GM23338 (cell line): ENCODE data around the gene MS4A12. TPM values are rescaled to one million over a fixed set of nuclear protein-coding genes. Genes with fewer than 3 reads are reported as not detected.
"Not testable (repeated sequence)": the region's sequence is repeated elsewhere in the genome, so short reads cannot be mapped to it uniquely, and the experiment has no call there.

Experiments
- ATAC-seq: fragments of 200-7000 bp; cut with Tn5 transposase; 3 replicates; pipeline ENCODE4 v1.9.1; 2020
- DNase-seq: peaks from one replicate; pipeline ENCODE4 v3.0.0-alpha.2; 2015; ENCODE audit warnings: low spot score
- H2AFZ ChIP-seq: fragments of 200-600 bp; sonication (generic); 2 replicates; pipeline ENCODE4 v1.8.0; 2016; ENCODE audit warnings: antibody characterized with exemption, mild to moderate bottlenecking, moderate library complexity
- H3F3A ChIP-seq: fragments of 200-600 bp; sonication (generic); replicated peaks from 2 replicates; pipeline ENCODE4 v1.8.0; 2017; ENCODE audit warnings: antibody characterized with exemption, mixed run types, low read depth
- H3K27ac ChIP-seq: fragments of 200-600 bp; sonication (generic); 2 replicates; pipeline ENCODE4 v1.6.1; 2016; ENCODE audit warnings: low read depth
- H3K27me3 ChIP-seq: fragments of 200-600 bp; sonication (generic); 2 replicates; pipeline ENCODE4 v1.8.0; 2016; ENCODE audit warnings: mild to moderate bottlenecking, mixed run types, moderate library complexity; ENCODE audit not compliant: insufficient read depth
- H3K36me3 ChIP-seq: fragments of 200-600 bp; sonication (generic); 2 replicates; pipeline ENCODE4 v1.8.0; 2016; ENCODE audit warnings: mild to moderate bottlenecking; ENCODE audit not compliant: insufficient read depth
- H3K4me1 ChIP-seq: fragments of 200-600 bp; sonication (generic); 2 replicates; pipeline ENCODE4 v1.8.0; 2016; ENCODE audit warnings: mild to moderate bottlenecking, moderate library complexity; ENCODE audit not compliant: insufficient read depth
- H3K4me2 ChIP-seq: fragments of 200-600 bp; sonication (generic); 2 replicates; pipeline ENCODE4 v1.7.1; 2017; ENCODE audit warnings: mixed run types
- H3K4me3 ChIP-seq: fragments of 200-600 bp; sonication (generic); 2 replicates; pipeline ENCODE4 v1.6.1; 2016; ENCODE audit warnings: mixed run types
- H3K79me2 ChIP-seq: fragments of 200-600 bp; sonication (generic); replicated peaks from 2 replicates; pipeline ENCODE4 v1.8.0; 2017; ENCODE audit warnings: mild to moderate bottlenecking; ENCODE audit not compliant: insufficient read depth
- H3K9me2 ChIP-seq: fragments of 200-600 bp; sonication (generic); 2 replicates; pipeline ENCODE4 v1.8.0; 2017; ENCODE audit not compliant: insufficient read depth
- H4K20me1 ChIP-seq: fragments of 200-600 bp; sonication (generic); replicated peaks from 2 replicates; pipeline ENCODE4 v1.8.0; 2017; ENCODE audit warnings: mild to moderate bottlenecking; ENCODE audit not compliant: insufficient read depth
- H3K27ac Mint-ChIP-seq: 2 replicates; pipeline ENCODE4 v1.8.0; 2020; ENCODE audit warnings: inconsistent platforms, mild to moderate bottlenecking, moderate library complexity, mixed read lengths
- H3K27me3 Mint-ChIP-seq: 3 replicates; pipeline ENCODE4 v1.8.0; 2022; ENCODE audit warnings: low read depth, mild to moderate bottlenecking, moderate library complexity, mixed read lengths, inconsistent platforms; ENCODE audit not compliant: insufficient read depth, poor library complexity
- H3K36me3 Mint-ChIP-seq: 3 replicates; pipeline ENCODE4 v1.8.0; 2021; ENCODE audit warnings: low read depth, mild to moderate bottlenecking, inconsistent platforms, moderate library complexity, mixed read lengths
- H3K4me1 Mint-ChIP-seq: 3 replicates; pipeline ENCODE4 v1.8.0; 2020; ENCODE audit warnings: mild to moderate bottlenecking, inconsistent platforms, mixed read lengths
- H3K4me3 Mint-ChIP-seq: 3 replicates; pipeline ENCODE4 v1.8.0; 2021; ENCODE audit warnings: moderate library complexity, mild to moderate bottlenecking, inconsistent platforms, mixed read lengths
- H3K9me3 Mint-ChIP-seq: 3 replicates; pipeline ENCODE4 v1.8.0; 2020; ENCODE audit warnings: moderate library complexity, mild to moderate bottlenecking, inconsistent platforms, mixed read lengths
- CREB1 ChIP-seq: fragments of 250-450 bp; sonication (Bioruptor Pico); IDR thresholded peaks from 2 replicates; pipeline ENCODE4 v1.5.0; 2020; ENCODE audit warnings: low read depth, mild to moderate bottlenecking, moderate library complexity
- CTCF ChIP-seq, 2 experiments: fragments of 200-600 bp in 1 of 2; sonication (generic) in 1 of 2; conservative IDR thresholded peaks; 2 replicates each; pipeline versions ENCODE4 v1.5.1 to v1.6.1; 2016 to 2017; ENCODE audit warnings: antibody characterized with exemption in 2 of 2, low read depth in 2 of 2, mild to moderate bottlenecking in 2 of 2, moderate library complexity in 1 of 2
- ETS1 ChIP-seq: IDR thresholded peaks from 2 replicates; pipeline ENCODE4 v1.6.1; 2016; ENCODE audit warnings: antibody characterized with exemption
- EZH2phosphoT487 ChIP-seq: fragments of 200-600 bp; sonication (generic); IDR thresholded peaks from one replicate; pipeline ENCODE4 v1.8.1; 2018; ENCODE audit warnings: antibody characterized with exemption; ENCODE audit not compliant: unreplicated experiment
- JUNB ChIP-seq: IDR thresholded peaks from one replicate; pipeline ENCODE4 v1.6.1; 2016; ENCODE audit warnings: antibody characterized with exemption; ENCODE audit not compliant: unreplicated experiment
- NANOG ChIP-seq: IDR thresholded peaks from 2 replicates; pipeline ENCODE4 v1.6.1; 2016; ENCODE audit warnings: antibody characterized with exemption, borderline replicate concordance
- POLR2AphosphoS5 ChIP-seq: IDR thresholded peaks from 2 replicates; pipeline ENCODE4 v1.6.1; 2016; ENCODE audit warnings: antibody characterized with exemption, low read depth
- REST ChIP-seq: IDR thresholded peaks from one replicate; pipeline ENCODE4 v1.6.1; 2018; ENCODE audit warnings: antibody characterized with exemption; ENCODE audit not compliant: unreplicated experiment
- STAT1 ChIP-seq: IDR thresholded peaks from one replicate; pipeline ENCODE4 v1.6.1; 2016; ENCODE audit warnings: antibody characterized with exemption; ENCODE audit not compliant: unreplicated experiment
- ZNF331 ChIP-seq: fragments of 250-450 bp; sonication (Bioruptor Pico); IDR thresholded peaks from 2 replicates; pipeline ENCODE4 v1.5.0; 2020; ENCODE audit warnings: low read depth, mild to moderate bottlenecking, moderate library complexity
- polyA plus RNA-seq: library from polyadenylated mRNA; unstranded; fragments of >200 nt; fragmentation: Nextera tagmentation; extraction: Ambion mirVana; gene quantifications from 2 replicates; pipeline ENCODE4 v1.2.1, GENCODE V29; 2016
- total RNA-seq: library from RNA; depleted of rRNA; stranded (reverse); fragments of >200 nt; shearing (Covaris generic); gene quantifications from 2 replicates; pipeline ENCODE4 v1.2.3, GENCODE V29; 2014

Gene MS4A12
- total and polyA plus RNA-seq, 2 experiments from 2014 or later, result 0.21 to 0.34 TPM

GRCh38 chr11:60451185-60451584 is 41.4 kb upstream of the MS4A12 start:
- not testable (repeated sequence) for H3K4me2 ChIP-seq, H3F3A ChIP-seq, H2AFZ ChIP-seq, H3K36me3 Mint-ChIP-seq, ATAC-seq, H4K20me1 ChIP-seq, H3K79me2 ChIP-seq, H3K4me3 Mint-ChIP-seq, H3K27ac ChIP-seq, H3K27me3 Mint-ChIP-seq, H3K9me2 ChIP-seq, H3K27me3 ChIP-seq, H3K27ac Mint-ChIP-seq, H3K4me1 Mint-ChIP-seq, H3K36me3 ChIP-seq, H3K4me1 ChIP-seq, DNase-seq, H3K4me3 ChIP-seq
- H3K9me3 Mint-ChIP-seq, result peaks cover 22% of the 10 kb centered on the region

- H3K27me3 Mint-ChIP-seq, result no peaks in the 10 kb centered on the region
- Histone ChIP-seq H4K20me1 (no peaks in the 10 kb centered on the region), H3F3A (no peaks in the 10 kb centered on the region), H2AFZ (no peak overlapping the region), H3K4me1 (no peaks in the 10 kb centered on the region), H3K4me3 (no peak overlapping the region), H3K27me3 (no peaks in the 10 kb centered on the region), H3K9me2 (no peaks in the 10 kb centered on the region), H3K36me3 (no peaks in the 10 kb centered on the region), H3K27ac (no peak overlapping the region), H3K4me2 (no peak overlapping the region), H3K79me2 (no peaks in the 10 kb centered on the region)
- peaks cover 21% of the 10 kb centered on the region for H3K9me3 Mint-ChIP-seq
- DNase-seq, result no peak
- no peak overlapping the region for H3K4me3 Mint-ChIP-seq
- H3K36me3 Mint-ChIP-seq, result peaks cover 7% of the 10 kb centered on the region; the same call in 2 of the 3 replicates
- H3K27ac Mint-ChIP-seq, result no peak overlapping the region
- no peak for ATAC-seq
- no peaks in the 10 kb centered on the region for H3K4me1 Mint-ChIP-seq
- TF ChIP-seq ZNF331 (CRISPR knock-in tag) (no peak), EZH2phosphoT487 (no peak), ETS1 (no peak), POLR2AphosphoS5 (no peak), JUNB (no peak), CTCF (conservative IDR thresholded peaks at IDR 0.05; ENCODE audit: low read depth in 2 of 2) (no peak), REST (no peak), STAT1 (no peak), NANOG (no peak), CREB1 (no peak)
These were observed 38.4 kb upstream of the MS4A12 start for GRCh38 chr11:60454212-60454611.
